H1 (cell line): ENCODE measurements around the gene CMTM3. TPM values are rescaled to one million over a fixed set of nuclear protein-coding genes. Genes with fewer than 3 reads are reported as not detected.

ENCODE experiments used
- CTCF ChIA-PET: fragments of 300-600 bp; sonication (Branson Sonifier 250); formaldehyde crosslinking; loops from one replicate; lab custom pipeline; 2021; ENCODE audit not compliant: partially characterized antibody; lab: Charles Lee
- POLR2A ChIA-PET: fragments of 300-600 bp; sonication (Branson Sonifier 250); formaldehyde crosslinking; loops from one replicate; lab custom pipeline; 2021; ENCODE audit warnings: inconsistent platforms; ENCODE audit not compliant: partially characterized antibody; lab: Charles Lee
- DNase-seq, 2 experiments: peaks; one replicate each; pipeline versions ENCODE4 v3.0.0 to v3.0.0-alpha.2; 2010 to 2022; ENCODE audit warnings: low spot score in 2 of 2, low read depth in 1 of 2, mixed read lengths in 1 of 2
- FAIRE-seq: peaks from 2 replicates; lab custom pipeline; 2011; peaks lifted over from hg19 to GRCh38; lab: Jason Lieb, UNC
- H2AFZ ChIP-seq: 2 replicates; pipeline ENCODE4 v1.8.1; 2012; ENCODE audit warnings: low read length, inconsistent platforms
- H2AK5ac ChIP-seq: 2 replicates; pipeline ENCODE4 v1.6.1; 2013; ENCODE audit warnings: low read depth, low read length
- H2BK120ac ChIP-seq: replicated peaks from 2 replicates; pipeline ENCODE3; 2013; ENCODE audit warnings: low read depth, low read length, inconsistent platforms
- H2BK12ac ChIP-seq: 2 replicates; pipeline ENCODE4 v1.6.1; 2013; ENCODE audit warnings: low read depth, low read length
- H2BK15ac ChIP-seq: 2 replicates; pipeline ENCODE4 v1.6.1; 2013; ENCODE audit warnings: low read length
- H2BK20ac ChIP-seq: 2 replicates; pipeline ENCODE4 v1.6.1; 2013; ENCODE audit warnings: low read length
- H2BK5ac ChIP-seq: 2 replicates; pipeline ENCODE4 v1.6.1; 2013; ENCODE audit warnings: low read depth, low read length
- H3K14ac ChIP-seq: 2 replicates; pipeline ENCODE4 v1.6.1; 2013; ENCODE audit warnings: inconsistent platforms; ENCODE audit not compliant: insufficient read length
- H3K18ac ChIP-seq: 2 replicates; pipeline ENCODE4 v1.6.1; 2013; ENCODE audit warnings: low read length; ENCODE audit errors: extremely low read depth
- H3K23ac ChIP-seq: 2 replicates; pipeline ENCODE4 v1.6.1; 2013; ENCODE audit warnings: inconsistent platforms; ENCODE audit not compliant: insufficient read length
- H3K23me2 ChIP-seq: 2 replicates; pipeline ENCODE4 v1.6.1; 2013; ENCODE audit warnings: low read depth, low read length
- H3K27ac ChIP-seq: 2 replicates; pipeline ENCODE4 v1.6.1; 2011; ENCODE audit warnings: low read depth, low read length, inconsistent platforms
- H3K27me3 ChIP-seq, 4 experiments: replicated peaks in 1 of 4; 1 replicate in 1 of 4; 2 replicates in 3 of 4; pipeline versions ENCODE4 v1.6.1 to v1.8.1; 2011 to 2013; ENCODE audit warnings: low read length in 3 of 4, mild to moderate bottlenecking in 3 of 4, inconsistent platforms in 2 of 4, mixed read lengths in 2 of 4, moderate library complexity in 1 of 4; ENCODE audit not compliant: control insufficient read depth in 3 of 4, insufficient read depth in 3 of 4; ENCODE audit errors: extremely low read depth in 1 of 4
- H3K36me3 ChIP-seq, 4 experiments: 2 replicates each; pipeline versions ENCODE4 v1.6.1 to v1.8.1; 2011 to 2013; ENCODE audit warnings: mild to moderate bottlenecking in 4 of 4, low read length in 3 of 4, moderate library complexity in 2 of 4, control low read depth in 1 of 4, inconsistent platforms in 1 of 4; ENCODE audit not compliant: insufficient read depth in 4 of 4, control insufficient read depth in 2 of 4
- H3K4ac ChIP-seq: replicated peaks from 2 replicates; pipeline ENCODE3; 2013; ENCODE audit warnings: low read length, low read depth, mixed read lengths, inconsistent platforms; ENCODE audit not compliant: insufficient read length
- H3K4me1 ChIP-seq, 4 experiments: replicated peaks in 1 of 4; 1 replicate in 1 of 4; 2 replicates in 3 of 4; pipeline versions ENCODE4 v1.6.1 to v1.8.1; 2011 to 2013; ENCODE audit warnings: low read length in 3 of 4, inconsistent platforms in 2 of 4, mixed read lengths in 1 of 4; ENCODE audit not compliant: insufficient read depth in 4 of 4, control insufficient read depth in 3 of 4
- H3K4me2 ChIP-seq, 2 experiments: 2 replicates each; pipeline versions ENCODE4 v1.6.1 to v1.8.1; 2011 to 2013; ENCODE audit warnings: low read depth in 2 of 2, low read length in 2 of 2, control low read depth in 1 of 2, inconsistent platforms in 1 of 2, mild to moderate bottlenecking in 1 of 2; ENCODE audit not compliant: insufficient read depth in 1 of 2
- H3K4me3 ChIP-seq, 4 experiments: fragments of 200-600, 300-600 bp in 1 of 4; sonication (generic), shearing (Covaris generic), sonication (Bioruptor Twin) in 1 of 4; 2 replicates each; pipeline versions ENCODE4 v1.5.1 to v1.8.1; 2011 to 2016; ENCODE audit warnings: low read length in 4 of 4, low read depth in 3 of 4, control low read depth in 2 of 4, inconsistent platforms in 2 of 4, mild to moderate bottlenecking in 2 of 4, mixed read lengths in 1 of 4, moderate library complexity in 1 of 4; ENCODE audit not compliant: insufficient read depth in 2 of 4; ENCODE audit errors: extremely low read depth in 1 of 4
- H3K56ac ChIP-seq: replicated peaks from 2 replicates; pipeline ENCODE3; 2013; ENCODE audit warnings: low read depth, mild to moderate bottlenecking, mixed read lengths, low read length, inconsistent platforms; ENCODE audit not compliant: insufficient read length
- H3K79me1 ChIP-seq: 2 replicates; pipeline ENCODE4 v1.6.1; 2013; ENCODE audit warnings: low read depth, low read length, control low read depth
- H3K79me2 ChIP-seq, 2 experiments: 2 replicates each; pipeline versions ENCODE4 v1.6.1 to v1.8.1; 2012 to 2013; ENCODE audit warnings: low read length in 2 of 2, mild to moderate bottlenecking in 2 of 2, inconsistent platforms in 1 of 2; ENCODE audit not compliant: insufficient read depth in 2 of 2, control insufficient read depth in 1 of 2
- H3K9ac ChIP-seq, 4 experiments: replicated peaks in 1 of 4; 1 replicate in 1 of 4; 2 replicates in 3 of 4; pipeline versions ENCODE4 v1.6.1 to v1.8.1; 2011 to 2013; ENCODE audit warnings: low read depth in 3 of 4, low read length in 3 of 4, control low read depth in 2 of 4, mild to moderate bottlenecking in 2 of 4, moderate library complexity in 2 of 4, inconsistent platforms in 1 of 4; ENCODE audit errors: extremely low read depth in 1 of 4
- H3K9me3 ChIP-seq, 2 experiments: 2 replicates each; pipeline versions ENCODE4 v1.6.1 to v1.8.1; 2012 to 2013; ENCODE audit warnings: mild to moderate bottlenecking in 2 of 2, moderate library complexity in 2 of 2, control low read depth in 1 of 2, inconsistent platforms in 1 of 2, low read depth in 1 of 2, low read length in 1 of 2, mixed read lengths in 1 of 2; ENCODE audit not compliant: insufficient read depth in 2 of 2
- H4K20me1 ChIP-seq, 2 experiments: replicated peaks in 1 of 2; 2 replicates each; pipeline versions ENCODE3 to v1.8.1; 2011 to 2013; ENCODE audit warnings: inconsistent platforms in 2 of 2, low read length in 2 of 2, mild to moderate bottlenecking in 1 of 2; ENCODE audit not compliant: insufficient read depth in 2 of 2, control insufficient read depth in 1 of 2
- H4K5ac ChIP-seq: 2 replicates; pipeline ENCODE4 v1.6.1; 2013; ENCODE audit warnings: low read length, low read depth, mixed read lengths, inconsistent platforms; ENCODE audit not compliant: insufficient read length
- H4K8ac ChIP-seq: 2 replicates; pipeline ENCODE4 v1.8.0; 2013; ENCODE audit warnings: mild to moderate bottlenecking, moderate library complexity, low read length, inconsistent platforms; ENCODE audit not compliant: insufficient read depth; ENCODE audit errors: extremely low read depth
- H4K91ac ChIP-seq: replicated peaks from 2 replicates; pipeline ENCODE3; 2013; ENCODE audit warnings: low read length, mixed read lengths, inconsistent platforms; ENCODE audit not compliant: insufficient read length
- FOSL1 ChIP-seq: IDR thresholded peaks from 2 replicates; pipeline ENCODE4 v1.6.1; 2011; ENCODE audit warnings: mild to moderate bottlenecking, low read depth, low read length, moderate library complexity; ENCODE audit not compliant: insufficient read depth
- JUND ChIP-seq: IDR thresholded peaks from 2 replicates; pipeline ENCODE4 v1.6.1; 2011; ENCODE audit warnings: mild to moderate bottlenecking, improper control_type of control experiment, low read length
- KDM4A ChIP-seq: IDR thresholded peaks from one replicate; pipeline ENCODE4 v1.7.1; 2012; ENCODE audit warnings: low read depth, mild to moderate bottlenecking, moderate library complexity, low read length, inconsistent platforms; ENCODE audit not compliant: severe bottlenecking
- RFX5 ChIP-seq: IDR thresholded peaks from 2 replicates; pipeline ENCODE4 v1.6.1; 2011; ENCODE audit warnings: low read depth, low read length, improper control_type of control experiment, borderline replicate concordance
- YY1 ChIP-seq: IDR thresholded peaks from 2 replicates; pipeline ENCODE4 v1.6.1; 2011; ENCODE audit warnings: low read depth, mild to moderate bottlenecking, low read length
- WGBS, 2 experiments: shearing (Covaris generic) in 1 of 2; methylation state at CpG; one replicate each; pipeline versions ENCODE4 v1.1.6 to v1.1.7; 2013 to 2015; ENCODE audit warnings: low lambda C conversion rate in 2 of 2, mixed read lengths in 2 of 2, inconsistent platforms in 1 of 2, low coverage in 1 of 2, missing lambda C conversion rate in 1 of 2; ENCODE audit not compliant: insufficient replicate concordance in 2 of 2, insufficient coverage in 1 of 2, insufficient read length in 1 of 2; ENCODE audit errors: extremely low coverage in 1 of 2, missing lambda C conversion rate in 1 of 2; 5-methylcytosine and 5-hydroxymethylcytosine counted together
- polyA plus RNA-seq, 7 experiments: library from polyadenylated mRNA; depleted of rRNA in 3 of 7; stranded (reverse) in 5 of 7; unstranded in 2 of 7; fragments of >200 nt in 5 of 7; fragments of 200-250 nt in 2 of 7; gene quantifications; 1 replicate in 5 of 7; 2 replicates in 1 of 7; 4 replicates in 1 of 7; pipeline versions ENCODE4 v1.2.1 to v1.2.3, GENCODE V29; 2011 to 2013; ENCODE audit warnings: missing spikeins in 2 of 7, mixed read lengths in 2 of 7
- total RNA-seq: library from RNA; stranded (reverse); fragmentation: NEBNext Ultra II Directional; extraction: Animal tissue kit (Norgen Biotek cat#: 25700); gene quantifications from 2 replicates; pipeline ENCODE4 v1.2.1, GENCODE V29; 2021

Gene CMTM3
- total and polyA plus RNA-seq, 2 of the 8 experiments (the other 6 are each of a cell fraction or from before 2014, with no cell fraction given) = 24.7 to 24.8 TPM

DNA sequence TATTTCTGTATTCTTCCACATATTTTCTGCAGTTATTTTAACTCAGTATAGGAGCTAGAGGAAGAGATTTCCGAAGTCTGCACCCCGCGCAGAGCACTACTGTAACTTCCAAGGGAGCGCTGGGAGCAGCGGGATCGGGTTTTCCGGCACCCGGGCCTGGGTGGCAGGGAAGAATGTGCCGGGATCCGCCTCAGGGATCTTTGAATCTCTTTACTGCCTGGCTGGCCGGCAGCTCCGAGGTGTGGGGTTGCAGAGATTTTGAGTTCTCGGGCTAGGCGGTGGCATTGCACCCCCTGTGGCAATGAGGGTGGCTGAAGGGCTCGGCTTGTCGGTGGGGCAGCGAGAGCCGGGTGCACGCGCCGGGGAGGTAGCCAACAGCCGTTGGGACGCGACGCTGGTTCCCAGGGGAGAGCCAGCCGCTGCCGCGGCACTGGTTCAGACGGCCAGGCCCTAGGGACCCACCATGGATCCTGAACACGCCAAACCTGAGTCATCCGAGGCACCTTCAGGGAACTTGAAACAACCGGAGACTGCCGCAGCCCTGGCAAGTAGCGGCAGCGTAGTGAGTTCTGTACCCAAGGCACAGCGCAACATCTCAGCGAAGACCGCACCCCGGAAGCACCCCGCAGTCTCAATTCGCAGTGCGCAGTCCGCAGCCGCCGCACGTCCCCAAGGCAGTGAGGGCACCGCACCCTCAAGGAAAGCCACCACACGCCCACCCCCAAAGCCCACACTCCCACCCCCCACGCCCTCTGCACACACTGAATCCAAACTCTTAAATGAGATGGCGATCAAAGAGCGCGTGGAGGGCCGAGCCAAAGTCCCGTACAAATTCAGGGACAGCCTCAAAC is 38.2 kb upstream of the CMTM3 start, which contains the start of gene CMTM1:
TSS of gene CMTM1 (plus strand) at position 389 of the 851 bp plus-strand sequence. CDS start at position 464, 75 bp downstream.
- no peak within 1 kb of the TSS for H3K23ac ChIP-seq
- H3K36me3 ChIP-seq = peaks cover 0 to 5% (median 0%) of the 10 kb centered on the region in 4 experiments; a peak in 2 of 8 replicates
- no peak within 1 kb of the TSS for H2AFZ ChIP-seq
- DNase-seq (peak in 1 of 2 experiments; percentile 46), FAIRE-seq (no peak)
- ChIA-PET POLR2A (no interaction called here), CTCF (interaction anchor here (1.1 to 5.2 kb wide), 3 partner anchors 10 to 43 kb away, joined by 4 to 22 read pairs (median 5); partner anchors contain the start of gene CKLF)
- H3K56ac ChIP-seq = no peak within 1 kb of the TSS
- no peak within 1 kb of the TSS for H4K8ac ChIP-seq
- H2BK15ac ChIP-seq = no peak within 1 kb of the TSS
- no peak within 1 kb of the TSS for H2BK120ac ChIP-seq
- H2AK5ac ChIP-seq = no peak within 1 kb of the TSS
- TF ChIP-seq JUND = no peak
- no peak for TF ChIP-seq FOSL1
- TF ChIP-seq RFX5 = no peak
- no peak for TF ChIP-seq YY1
- TF ChIP-seq KDM4A = no peak
- H2BK12ac ChIP-seq = no peak within 1 kb of the TSS
- no peak within 1 kb of the TSS for H3K4me3 ChIP-seq
- no peak within 1 kb of the TSS for H3K27ac ChIP-seq
- H3K4me2 ChIP-seq = no peak within 1 kb of the TSS
- no peak within 1 kb of the TSS for H3K4ac ChIP-seq
- H3K79me2 ChIP-seq = no peaks in the 10 kb centered on the region
- no peaks in the 10 kb centered on the region for H3K4me1 ChIP-seq
- H3K9ac ChIP-seq = no peak within 1 kb of the TSS
- no peaks in the 10 kb centered on the region for H3K27me3 ChIP-seq
- H3K23me2 ChIP-seq = no peaks in the 10 kb centered on the region
- H3K18ac ChIP-seq = no peak within 1 kb of the TSS
- no peak within 1 kb of the TSS for H3K14ac ChIP-seq
- H3K9me3 ChIP-seq = no peaks in the 10 kb centered on the region
- WGBS, 2 experiments = 88% methylated on average over 48 of the region's 54 CpGs; no CpG with 5 or more reads in 1 of the 2 experiments
- no peak within 1 kb of the TSS for H4K91ac ChIP-seq
- H2BK5ac ChIP-seq = no peak within 1 kb of the TSS
- H4K20me1 ChIP-seq = peaks cover 0 to 2% of the 10 kb centered on the region in 2 experiments
- no peaks in the 10 kb centered on the region for H3K79me1 ChIP-seq
- H2BK20ac ChIP-seq = no peak within 1 kb of the TSS
- H4K5ac ChIP-seq = no peak within 1 kb of the TSS
